ENCODE results near the gene HSPB1.

DNA sequence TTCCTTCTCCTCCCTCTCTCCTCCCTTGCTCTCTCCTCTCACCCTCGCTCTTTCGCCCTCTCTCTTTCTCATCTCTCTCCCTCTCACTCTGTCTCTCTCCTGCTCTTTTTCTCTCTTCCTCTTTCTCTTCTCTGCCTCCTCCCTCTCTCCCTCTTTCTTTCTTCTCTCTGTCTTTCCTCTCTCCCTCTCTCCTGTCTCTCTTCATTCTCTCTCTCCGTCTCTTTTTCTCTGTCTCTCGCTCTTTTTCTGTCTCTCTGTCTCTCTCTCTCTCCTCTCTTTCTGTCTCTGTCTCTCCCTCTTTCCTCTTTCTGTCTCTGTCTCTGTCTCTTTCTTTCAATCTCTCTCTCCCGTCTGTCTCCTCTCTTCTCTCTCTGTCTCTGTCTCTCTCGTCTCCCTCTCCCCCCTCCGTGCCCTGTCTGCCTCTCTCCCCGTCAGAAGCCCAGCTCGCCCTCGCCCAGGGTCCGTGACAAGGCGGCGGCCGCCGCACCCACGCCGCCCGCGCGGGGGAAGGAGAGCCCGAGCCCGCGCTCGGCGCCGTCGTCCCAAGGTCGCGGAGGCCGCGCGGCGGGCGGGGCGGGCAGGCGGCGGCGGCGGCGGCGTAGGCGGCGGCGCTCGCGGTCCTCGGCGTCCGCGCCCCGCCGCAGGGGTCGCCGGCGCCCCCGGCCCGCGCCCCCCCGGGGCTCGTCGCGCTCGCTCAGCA lies 21.3 kb upstream of the HSPB1 start:
- TF ChIP-seq, protein P1, sequence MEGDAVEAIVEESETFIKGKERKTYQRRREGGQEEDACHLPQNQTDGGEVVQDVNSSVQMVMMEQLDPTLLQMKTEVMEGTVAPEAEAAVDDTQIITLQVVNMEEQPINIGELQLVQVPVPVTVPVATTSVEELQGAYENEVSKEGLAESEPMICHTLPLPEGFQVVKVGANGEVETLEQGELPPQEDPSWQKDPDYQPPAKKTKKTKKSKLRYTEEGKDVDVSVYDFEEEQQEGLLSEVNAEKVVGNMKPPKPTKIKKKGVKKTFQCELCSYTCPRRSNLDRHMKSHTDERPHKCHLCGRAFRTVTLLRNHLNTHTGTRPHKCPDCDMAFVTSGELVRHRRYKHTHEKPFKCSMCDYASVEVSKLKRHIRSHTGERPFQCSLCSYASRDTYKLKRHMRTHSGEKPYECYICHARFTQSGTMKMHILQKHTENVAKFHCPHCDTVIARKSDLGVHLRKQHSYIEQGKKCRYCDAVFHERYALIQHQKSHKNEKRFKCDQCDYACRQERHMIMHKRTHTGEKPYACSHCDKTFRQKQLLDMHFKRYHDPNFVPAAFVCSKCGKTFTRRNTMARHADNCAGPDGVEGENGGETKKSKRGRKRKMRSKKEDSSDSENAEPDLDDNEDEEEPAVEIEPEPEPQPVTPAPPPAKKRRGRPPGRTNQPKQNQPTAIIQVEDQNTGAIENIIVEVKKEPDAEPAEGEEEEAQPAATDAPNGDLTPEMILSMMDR (IDR thresholded peaks at IDR 0.05) = no peak
- no peak for TF ChIP-seq POLR2A (IDR thresholded peaks at IDR 0.05)
